ENCODE results near the gene SDK1.

Gene SDK1

DNA sequence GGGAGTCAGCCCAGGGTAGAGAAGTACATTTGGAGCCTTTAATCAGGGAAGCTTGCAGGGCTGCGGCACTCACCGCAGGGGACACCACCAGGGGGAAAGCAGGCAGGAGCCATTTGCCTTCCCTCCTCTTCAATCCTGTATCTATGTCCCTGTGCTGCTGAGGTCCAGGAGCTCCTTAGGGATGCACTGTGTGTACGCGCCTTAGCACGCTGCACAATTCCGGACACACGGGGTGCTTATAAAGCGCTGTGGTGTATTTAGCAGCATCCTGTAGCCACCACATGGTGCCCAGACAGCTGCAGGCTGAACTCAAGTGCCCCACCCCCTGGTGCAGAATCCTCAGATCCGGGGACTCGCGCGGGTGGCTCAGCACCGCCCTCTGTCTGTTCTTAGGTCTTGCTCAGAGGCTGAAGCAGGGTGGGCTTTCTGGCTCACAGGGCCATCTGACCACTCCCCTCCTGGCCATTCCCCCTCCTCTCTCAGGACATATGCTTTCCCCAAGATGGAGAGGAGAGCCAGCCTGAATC is 421.4 kb downstream of the SDK1 start (continued):
- TF ChIP-seq, protein P1, sequence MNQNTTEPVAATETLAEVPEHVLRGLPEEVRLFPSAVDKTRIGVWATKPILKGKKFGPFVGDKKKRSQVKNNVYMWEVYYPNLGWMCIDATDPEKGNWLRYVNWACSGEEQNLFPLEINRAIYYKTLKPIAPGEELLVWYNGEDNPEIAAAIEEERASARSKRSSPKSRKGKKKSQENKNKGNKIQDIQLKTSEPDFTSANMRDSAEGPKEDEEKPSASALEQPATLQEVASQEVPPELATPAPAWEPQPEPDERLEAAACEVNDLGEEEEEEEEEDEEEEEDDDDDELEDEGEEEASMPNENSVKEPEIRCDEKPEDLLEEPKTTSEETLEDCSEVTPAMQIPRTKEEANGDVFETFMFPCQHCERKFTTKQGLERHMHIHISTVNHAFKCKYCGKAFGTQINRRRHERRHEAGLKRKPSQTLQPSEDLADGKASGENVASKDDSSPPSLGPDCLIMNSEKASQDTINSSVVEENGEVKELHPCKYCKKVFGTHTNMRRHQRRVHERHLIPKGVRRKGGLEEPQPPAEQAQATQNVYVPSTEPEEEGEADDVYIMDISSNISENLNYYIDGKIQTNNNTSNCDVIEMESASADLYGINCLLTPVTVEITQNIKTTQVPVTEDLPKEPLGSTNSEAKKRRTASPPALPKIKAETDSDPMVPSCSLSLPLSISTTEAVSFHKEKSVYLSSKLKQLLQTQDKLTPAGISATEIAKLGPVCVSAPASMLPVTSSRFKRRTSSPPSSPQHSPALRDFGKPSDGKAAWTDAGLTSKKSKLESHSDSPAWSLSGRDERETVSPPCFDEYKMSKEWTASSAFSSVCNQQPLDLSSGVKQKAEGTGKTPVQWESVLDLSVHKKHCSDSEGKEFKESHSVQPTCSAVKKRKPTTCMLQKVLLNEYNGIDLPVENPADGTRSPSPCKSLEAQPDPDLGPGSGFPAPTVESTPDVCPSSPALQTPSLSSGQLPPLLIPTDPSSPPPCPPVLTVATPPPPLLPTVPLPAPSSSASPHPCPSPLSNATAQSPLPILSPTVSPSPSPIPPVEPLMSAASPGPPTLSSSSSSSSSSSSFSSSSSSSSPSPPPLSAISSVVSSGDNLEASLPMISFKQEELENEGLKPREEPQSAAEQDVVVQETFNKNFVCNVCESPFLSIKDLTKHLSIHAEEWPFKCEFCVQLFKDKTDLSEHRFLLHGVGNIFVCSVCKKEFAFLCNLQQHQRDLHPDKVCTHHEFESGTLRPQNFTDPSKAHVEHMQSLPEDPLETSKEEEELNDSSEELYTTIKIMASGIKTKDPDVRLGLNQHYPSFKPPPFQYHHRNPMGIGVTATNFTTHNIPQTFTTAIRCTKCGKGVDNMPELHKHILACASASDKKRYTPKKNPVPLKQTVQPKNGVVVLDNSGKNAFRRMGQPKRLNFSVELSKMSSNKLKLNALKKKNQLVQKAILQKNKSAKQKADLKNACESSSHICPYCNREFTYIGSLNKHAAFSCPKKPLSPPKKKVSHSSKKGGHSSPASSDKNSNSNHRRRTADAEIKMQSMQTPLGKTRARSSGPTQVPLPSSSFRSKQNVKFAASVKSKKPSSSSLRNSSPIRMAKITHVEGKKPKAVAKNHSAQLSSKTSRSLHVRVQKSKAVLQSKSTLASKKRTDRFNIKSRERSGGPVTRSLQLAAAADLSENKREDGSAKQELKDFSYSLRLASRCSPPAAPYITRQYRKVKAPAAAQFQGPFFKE (tag by site-specific recombination; IDR thresholded peaks at IDR 0.05; ENCODE audit: borderline replicate concordance), result no peak
- TF ChIP-seq SETDB1 (IDR thresholded peaks at IDR 0.05; ENCODE audit: insufficient read length, low read length), result no peak
- TF ChIP-seq, protein P2, sequence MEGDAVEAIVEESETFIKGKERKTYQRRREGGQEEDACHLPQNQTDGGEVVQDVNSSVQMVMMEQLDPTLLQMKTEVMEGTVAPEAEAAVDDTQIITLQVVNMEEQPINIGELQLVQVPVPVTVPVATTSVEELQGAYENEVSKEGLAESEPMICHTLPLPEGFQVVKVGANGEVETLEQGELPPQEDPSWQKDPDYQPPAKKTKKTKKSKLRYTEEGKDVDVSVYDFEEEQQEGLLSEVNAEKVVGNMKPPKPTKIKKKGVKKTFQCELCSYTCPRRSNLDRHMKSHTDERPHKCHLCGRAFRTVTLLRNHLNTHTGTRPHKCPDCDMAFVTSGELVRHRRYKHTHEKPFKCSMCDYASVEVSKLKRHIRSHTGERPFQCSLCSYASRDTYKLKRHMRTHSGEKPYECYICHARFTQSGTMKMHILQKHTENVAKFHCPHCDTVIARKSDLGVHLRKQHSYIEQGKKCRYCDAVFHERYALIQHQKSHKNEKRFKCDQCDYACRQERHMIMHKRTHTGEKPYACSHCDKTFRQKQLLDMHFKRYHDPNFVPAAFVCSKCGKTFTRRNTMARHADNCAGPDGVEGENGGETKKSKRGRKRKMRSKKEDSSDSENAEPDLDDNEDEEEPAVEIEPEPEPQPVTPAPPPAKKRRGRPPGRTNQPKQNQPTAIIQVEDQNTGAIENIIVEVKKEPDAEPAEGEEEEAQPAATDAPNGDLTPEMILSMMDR (tag by site-specific recombination; IDR thresholded peaks at IDR 0.05), result peak; percentile 63
- TF ChIP-seq ZNF426 (tag by site-specific recombination; IDR thresholded peaks at IDR 0.05), result no peak

DNA sequence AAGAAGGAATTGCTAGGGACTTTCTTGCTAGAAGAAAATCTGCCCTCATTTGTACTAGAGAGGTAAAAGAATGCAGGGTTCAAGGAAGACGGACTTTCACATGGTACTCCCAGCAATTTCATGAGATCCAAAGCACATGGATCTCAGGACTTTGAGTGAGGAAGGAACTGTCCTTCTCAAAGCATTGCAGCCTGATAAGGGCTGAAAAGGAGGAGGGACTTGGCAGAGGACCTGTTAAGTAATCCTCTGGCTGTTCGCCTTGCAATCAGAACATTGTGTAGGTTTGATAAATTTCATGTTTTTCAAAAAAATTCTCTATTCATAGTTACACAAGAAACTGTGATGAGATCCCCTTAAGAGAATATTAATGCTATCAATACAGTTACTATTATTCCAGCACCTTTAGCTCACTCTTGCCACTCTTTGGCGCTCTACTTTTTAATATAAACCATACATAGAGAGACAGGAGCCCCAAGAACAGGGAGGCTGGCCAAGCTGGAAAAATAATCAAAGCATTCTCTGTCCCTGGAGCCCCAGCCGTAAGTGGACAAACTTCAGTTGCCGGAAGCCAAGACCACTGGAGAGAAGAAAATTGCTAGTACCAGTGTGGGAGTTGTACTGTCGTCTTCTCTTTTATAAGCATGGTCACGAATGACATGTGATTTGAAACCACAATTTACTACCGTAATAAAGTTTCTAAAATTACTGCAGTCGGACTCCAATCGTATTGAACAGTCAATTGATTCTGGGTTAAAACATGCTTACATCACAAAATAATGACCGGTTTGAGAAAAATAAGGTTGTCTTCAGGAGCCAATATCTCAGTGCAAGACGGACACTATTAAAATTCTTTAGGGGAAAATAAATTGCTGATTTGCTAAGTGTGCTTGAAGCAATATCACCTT is 424.4 kb downstream of the SDK1 start:
- ChIA-PET CTCF (interaction anchor here (0.8 kb wide), 1 partner anchor 468 kb away, joined by 3 read pairs; no protein-coding TSS in a partner anchor), POLR2A (no interaction called here)
- no peaks in the 10 kb centered on the region for H3K9me3 ChIP-seq (ENCODE audit: control insufficient read depth, insufficient read depth, low read depth, low read length)
- H3K36me3 ChIP-seq (ENCODE audit: control insufficient read depth in 2 of 2, insufficient read depth in 1 of 2, low read length in 2 of 2), result no peaks in the 10 kb centered on the region
- TF ChIP-seq WT1 (tag by site-specific recombination; IDR thresholded peaks at IDR 0.05), result 0 out of 2 replicates have a peak, but pooled peaks have one; percentile 16
- TF ChIP-seq, protein P3, sequence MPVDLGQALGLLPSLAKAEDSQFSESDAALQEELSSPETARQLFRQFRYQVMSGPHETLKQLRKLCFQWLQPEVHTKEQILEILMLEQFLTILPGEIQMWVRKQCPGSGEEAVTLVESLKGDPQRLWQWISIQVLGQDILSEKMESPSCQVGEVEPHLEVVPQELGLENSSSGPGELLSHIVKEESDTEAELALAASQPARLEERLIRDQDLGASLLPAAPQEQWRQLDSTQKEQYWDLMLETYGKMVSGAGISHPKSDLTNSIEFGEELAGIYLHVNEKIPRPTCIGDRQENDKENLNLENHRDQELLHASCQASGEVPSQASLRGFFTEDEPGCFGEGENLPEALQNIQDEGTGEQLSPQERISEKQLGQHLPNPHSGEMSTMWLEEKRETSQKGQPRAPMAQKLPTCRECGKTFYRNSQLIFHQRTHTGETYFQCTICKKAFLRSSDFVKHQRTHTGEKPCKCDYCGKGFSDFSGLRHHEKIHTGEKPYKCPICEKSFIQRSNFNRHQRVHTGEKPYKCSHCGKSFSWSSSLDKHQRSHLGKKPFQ (tag by site-specific recombination; IDR thresholded peaks at IDR 0.05), result no peak
- peak; percentile 27; the same call in 1 of the 2 replicates for TF ChIP-seq FEZF1 (tag by site-specific recombination; IDR thresholded peaks at IDR 0.05)
- TF ChIP-seq SCRT2 (tag by site-specific recombination; IDR thresholded peaks at IDR 0.05), result no peak
- TF ChIP-seq SP7 (tag by site-specific recombination; IDR thresholded peaks at IDR 0.05), result peak; percentile 72
- TF ChIP-seq OSR2 (tag by site-specific recombination; IDR thresholded peaks at IDR 0.05), result peak; percentile 50
- TF ChIP-seq ZNF549 (tag by site-specific recombination; IDR thresholded peaks at IDR 0.05), result no peak
- TF ChIP-seq GLIS1 (tag by site-specific recombination; IDR thresholded peaks at IDR 0.05), result peak; percentile 48; the same call in 1 of the 2 replicates
- no peak for TF ChIP-seq ZNF169 (tag by site-specific recombination; IDR thresholded peaks at IDR 0.05)
- TF ChIP-seq IKZF3 (tag by site-specific recombination; IDR thresholded peaks at IDR 0.05), result no peak
- TF ChIP-seq ZBTB1 (tag by site-specific recombination; IDR thresholded peaks at IDR 0.05), result no peak
- no peak for TF ChIP-seq ZNF664 (tag by site-specific recombination; IDR thresholded peaks at IDR 0.05)
- no peak for TF ChIP-seq BCL11A (tag by site-specific recombination; IDR thresholded peaks at IDR 0.05; ENCODE audit: low read depth)
- no peak for TF ChIP-seq ZNF560 (tag by site-specific recombination; IDR thresholded peaks at IDR 0.05; ENCODE audit: borderline replicate concordance)
- TF ChIP-seq, protein P4, sequence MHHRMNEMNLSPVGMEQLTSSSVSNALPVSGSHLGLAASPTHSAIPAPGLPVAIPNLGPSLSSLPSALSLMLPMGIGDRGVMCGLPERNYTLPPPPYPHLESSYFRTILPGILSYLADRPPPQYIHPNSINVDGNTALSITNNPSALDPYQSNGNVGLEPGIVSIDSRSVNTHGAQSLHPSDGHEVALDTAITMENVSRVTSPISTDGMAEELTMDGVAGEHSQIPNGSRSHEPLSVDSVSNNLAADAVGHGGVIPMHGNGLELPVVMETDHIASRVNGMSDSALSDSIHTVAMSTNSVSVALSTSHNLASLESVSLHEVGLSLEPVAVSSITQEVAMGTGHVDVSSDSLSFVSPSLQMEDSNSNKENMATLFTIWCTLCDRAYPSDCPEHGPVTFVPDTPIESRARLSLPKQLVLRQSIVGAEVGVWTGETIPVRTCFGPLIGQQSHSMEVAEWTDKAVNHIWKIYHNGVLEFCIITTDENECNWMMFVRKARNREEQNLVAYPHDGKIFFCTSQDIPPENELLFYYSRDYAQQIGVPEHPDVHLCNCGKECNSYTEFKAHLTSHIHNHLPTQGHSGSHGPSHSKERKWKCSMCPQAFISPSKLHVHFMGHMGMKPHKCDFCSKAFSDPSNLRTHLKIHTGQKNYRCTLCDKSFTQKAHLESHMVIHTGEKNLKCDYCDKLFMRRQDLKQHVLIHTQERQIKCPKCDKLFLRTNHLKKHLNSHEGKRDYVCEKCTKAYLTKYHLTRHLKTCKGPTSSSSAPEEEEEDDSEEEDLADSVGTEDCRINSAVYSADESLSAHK (tag by site-specific recombination; IDR thresholded peaks at IDR 0.05), result 0 out of 2 replicates have a peak, but pooled peaks have one; percentile 29
- TF ChIP-seq ZNF843 (tag by site-specific recombination; IDR thresholded peaks at IDR 0.05), result peak; percentile 45; the same call in 1 of the 2 replicates
- 0 out of 2 replicates have a peak, but pooled peaks have one; percentile 17 for TF ChIP-seq ZXDB (tag by site-specific recombination; IDR thresholded peaks at IDR 0.05)
- no peak overlapping the region for H3K4me3 ChIP-seq (ENCODE audit: low read depth, low read length)
- no peak overlapping the region for H3K27ac ChIP-seq (ENCODE audit: extremely low read depth, low read depth, low read length)
- H3K4me1 ChIP-seq (ENCODE audit: control insufficient read depth, insufficient read depth, low read length), result peaks cover 6% of the 10 kb centered on the region

Measured in HEK293 (cell line).